GM12878 (cell line): ENCODE results near the gene SEMA3D.

Experiments used
- CEBPB ChIP-seq, 2 experiments: fragments of 150-350 bp in 1 of 2; IDR thresholded peaks; 2 replicates each; pipeline ENCODE4 v1.6.1; 2012 to 2014; ENCODE audit warnings: low read depth in 2 of 2, low read length in 2 of 2, borderline replicate concordance in 1 of 2, inconsistent platforms in 1 of 2
- SIN3A ChIP-seq: IDR thresholded peaks from 2 replicates; pipeline ENCODE4 v1.6.1; 2012; ENCODE audit warnings: low read depth, low read length, improper control_type of control experiment
- TAF1 ChIP-seq: IDR thresholded peaks from 2 replicates; pipeline ENCODE4 v1.6.1; 2011; ENCODE audit warnings: mild to moderate bottlenecking, low read depth, low read length, borderline replicate concordance
- TF ChIP-seq, protein P1 (sequence below), 3 experiments: IDR thresholded peaks in 2 of 3; conservative IDR thresholded peaks in 1 of 3; 2 replicates each; pipeline ENCODE4 v1.5.1; 2011; ENCODE audit warnings: low read depth in 3 of 3, low read length in 3 of 3, mild to moderate bottlenecking in 3 of 3, control low read depth in 2 of 3, moderate library complexity in 2 of 3, inconsistent platforms in 1 of 3, mixed read lengths in 1 of 3; ENCODE audit not compliant: control insufficient read depth in 2 of 3, insufficient read depth in 1 of 3; ENCODE audit errors: extremely low read depth in 1 of 3

DNA sequence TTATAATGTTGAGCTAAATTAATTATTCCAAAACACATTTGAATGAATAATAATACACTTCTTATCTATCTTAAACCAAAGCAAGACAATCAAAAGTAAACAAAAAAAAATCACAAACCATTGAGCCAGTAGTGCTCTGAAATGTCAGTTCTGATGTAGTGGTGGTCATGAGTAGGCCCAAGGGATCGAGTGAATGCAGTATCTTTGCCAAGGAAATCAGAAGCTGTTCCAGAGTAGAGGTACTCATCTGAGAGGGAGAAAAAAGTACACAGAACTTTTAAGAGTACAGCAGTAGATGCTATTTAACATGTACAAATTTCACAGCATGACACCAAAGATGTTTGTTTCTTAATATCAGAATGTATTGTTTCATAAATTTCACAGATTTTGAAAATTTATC lies 121.5 kb downstream of the SEMA3D start:
- no peak for TF ChIP-seq TAF1
- TF ChIP-seq, protein P1, sequence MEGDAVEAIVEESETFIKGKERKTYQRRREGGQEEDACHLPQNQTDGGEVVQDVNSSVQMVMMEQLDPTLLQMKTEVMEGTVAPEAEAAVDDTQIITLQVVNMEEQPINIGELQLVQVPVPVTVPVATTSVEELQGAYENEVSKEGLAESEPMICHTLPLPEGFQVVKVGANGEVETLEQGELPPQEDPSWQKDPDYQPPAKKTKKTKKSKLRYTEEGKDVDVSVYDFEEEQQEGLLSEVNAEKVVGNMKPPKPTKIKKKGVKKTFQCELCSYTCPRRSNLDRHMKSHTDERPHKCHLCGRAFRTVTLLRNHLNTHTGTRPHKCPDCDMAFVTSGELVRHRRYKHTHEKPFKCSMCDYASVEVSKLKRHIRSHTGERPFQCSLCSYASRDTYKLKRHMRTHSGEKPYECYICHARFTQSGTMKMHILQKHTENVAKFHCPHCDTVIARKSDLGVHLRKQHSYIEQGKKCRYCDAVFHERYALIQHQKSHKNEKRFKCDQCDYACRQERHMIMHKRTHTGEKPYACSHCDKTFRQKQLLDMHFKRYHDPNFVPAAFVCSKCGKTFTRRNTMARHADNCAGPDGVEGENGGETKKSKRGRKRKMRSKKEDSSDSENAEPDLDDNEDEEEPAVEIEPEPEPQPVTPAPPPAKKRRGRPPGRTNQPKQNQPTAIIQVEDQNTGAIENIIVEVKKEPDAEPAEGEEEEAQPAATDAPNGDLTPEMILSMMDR (IDR thresholded peaks at IDR 0.05 in 2 of 3, conservative IDR thresholded peaks at IDR 0.05 in 1 of 3; ENCODE audit: control insufficient read depth in 2 of 3, extremely low read depth in 1 of 3, insufficient read depth in 1 of 3, low read depth in 3 of 3, low read length in 3 of 3), result no peak
- no peak for TF ChIP-seq SIN3A
- TF ChIP-seq CEBPB (IDR thresholded peaks at IDR 0.05; ENCODE audit: borderline replicate concordance in 1 of 2, low read depth in 2 of 2, low read length in 2 of 2), result no peak
